K562 (cell line): ENCODE data around the gene ZNF143. TPM values are rescaled to one million over a fixed set of nuclear protein-coding genes. Genes with fewer than 3 reads are reported as not detected.

Experiments used
- ATAC-seq: fragments of 200-7000 bp; cut with Tn5 transposase; 3 replicates; pipeline ENCODE4 v1.9.1; 2020; ENCODE audit warnings: moderate library complexity
- BruUV-seq: library from RNA; stranded (reverse); fragments of 400-500 nt; replicated peaks from 2 replicates; lab custom pipeline; 2021; lab: Mats Ljungman, UMichigan
- CTCF ChIA-PET: fragments of 300-600 bp; formaldehyde crosslinking; extraction: SDS; loops from one replicate; lab custom pipeline; 2021; ENCODE audit warnings: low intra/inter-chr PET ratio; lab: Yijun Ruan, JAX
- POLR2A ChIA-PET: fragments of 300-600, 350-650 bp; sonication (Branson Sonifier 250); formaldehyde crosslinking; extraction: SDS; loops from one replicate; lab custom pipeline; 2021; ENCODE audit warnings: antibody characterized with exemption, inconsistent platforms; lab: Yijun Ruan, JAX
- DNase-seq, 4 experiments: peaks; one replicate each; pipeline versions ENCODE4 v3.0.0 to v3.0.0-alpha.2; 2011 to 2018; ENCODE audit warnings: low spot score in 3 of 4, mixed read lengths in 3 of 4; ENCODE audit errors: extremely low read depth in 1 of 4
- FAIRE-seq: peaks from 2 replicates; lab custom pipeline; 2011; peaks lifted over from hg19 to GRCh38; lab: Jason Lieb, UNC
- H2AFZ ChIP-seq: 2 replicates; pipeline ENCODE4 v1.6.0; 2011; ENCODE audit warnings: low read depth, low read length, control low read depth, inconsistent platforms
- H3K27ac ChIP-seq: fragments of 200-600 bp; 3 replicates; pipeline ENCODE4 v1.8.0; 2011; ENCODE audit warnings: low read depth, mild to moderate bottlenecking, control low read depth, inconsistent platforms, low read length, moderate library complexity, mixed read lengths; ENCODE audit errors: extremely low read depth
- H3K27me3 ChIP-seq, 2 experiments: fragments of 300-600 bp in 1 of 2; 2 replicates in 1 of 2; 3 replicates in 1 of 2; pipeline versions ENCODE4 v1.6.0 to v1.8.0; 2011; ENCODE audit warnings: inconsistent platforms in 2 of 2, low read length in 2 of 2, mild to moderate bottlenecking in 1 of 2, mixed read lengths in 1 of 2, moderate library complexity in 1 of 2; ENCODE audit not compliant: control insufficient read depth in 2 of 2, insufficient read depth in 2 of 2
- H3K36me3 ChIP-seq: fragments of 300-600 bp; 3 replicates; pipeline ENCODE4 v1.8.0; 2011; ENCODE audit warnings: mild to moderate bottlenecking, low read length, inconsistent platforms; ENCODE audit not compliant: control insufficient read depth, insufficient read depth
- H3K4me1 ChIP-seq, 2 experiments: fragments of 200-600 bp in 1 of 2; replicated peaks in 1 of 2; 2 replicates in 1 of 2; 3 replicates in 1 of 2; pipeline versions ENCODE4 v1.5.1 to v1.8.0; 2011; ENCODE audit warnings: inconsistent platforms in 2 of 2, low read length in 2 of 2, mild to moderate bottlenecking in 1 of 2, mixed read lengths in 1 of 2, moderate library complexity in 1 of 2; ENCODE audit not compliant: control insufficient read depth in 2 of 2, insufficient read depth in 2 of 2
- H3K4me2 ChIP-seq: 2 replicates; pipeline ENCODE4 v1.6.1; 2011; ENCODE audit warnings: low read length, control low read depth, inconsistent platforms, mixed read lengths; ENCODE audit not compliant: insufficient read depth
- H3K4me3 ChIP-seq: fragments of 200-600 bp; sonication (generic), shearing (Covaris generic); 2 replicates; pipeline ENCODE4 v1.5.1; 2016; ENCODE audit warnings: control low read depth, inconsistent platforms
- H3K79me2 ChIP-seq: fragments of 200-600 bp; 3 replicates; pipeline ENCODE4 v1.8.0; 2011; ENCODE audit warnings: low read length, inconsistent platforms; ENCODE audit not compliant: control insufficient read depth, insufficient read depth
- H3K9ac ChIP-seq, 2 experiments: 2 replicates each; pipeline versions ENCODE4 v1.6.0 to v1.6.1; 2011; ENCODE audit warnings: low read depth in 2 of 2, low read length in 2 of 2, control low read depth in 1 of 2, inconsistent platforms in 1 of 2, mild to moderate bottlenecking in 1 of 2, mixed read lengths in 1 of 2; ENCODE audit not compliant: insufficient read depth in 1 of 2
- H3K9me1 ChIP-seq: one replicate; pipeline ENCODE4 v1.6.0; 2011; ENCODE audit warnings: inconsistent platforms, mild to moderate bottlenecking, low read length, moderate library complexity; ENCODE audit not compliant: control insufficient read depth, insufficient read depth
- H3K9me3 ChIP-seq: replicated peaks from 2 replicates; pipeline ENCODE4 v1.5.1; 2011; ENCODE audit warnings: low read depth, low read length, inconsistent platforms; ENCODE audit not compliant: control insufficient read depth, insufficient read depth
- H4K20me1 ChIP-seq: replicated peaks from 2 replicates; pipeline ENCODE4 v1.6.1; 2011; ENCODE audit warnings: low read length, inconsistent platforms, mixed read lengths; ENCODE audit not compliant: control insufficient read depth, insufficient read depth
- ARID1B ChIP-seq: fragments of 450-650 bp; IDR thresholded peaks from 2 replicates; pipeline ENCODE4 v1.6.1; 2016; ENCODE audit warnings: antibody characterized with exemption, mild to moderate bottlenecking, inconsistent platforms
- JUND ChIP-seq, 2 experiments: IDR thresholded peaks; 2 replicates in 1 of 2; 3 replicates in 1 of 2; pipeline ENCODE4 v1.6.1; 2011; ENCODE audit warnings: borderline replicate concordance in 2 of 2, low read depth in 2 of 2, low read length in 2 of 2, improper control_type of control experiment in 1 of 2, missing biosample characterization in 1 of 2, missing genetic modification characterization in 1 of 2, missing genetic modification reagents in 1 of 2
- MGA ChIP-seq: fragments of 450-650 bp; IDR thresholded peaks from 2 replicates; pipeline ENCODE4 v1.6.1; 2016; ENCODE audit warnings: mild to moderate bottlenecking, moderate library complexity
- MYBL2 ChIP-seq, 2 experiments: fragments of 450-650 bp in 1 of 2; sonication (generic) in 1 of 2; formaldehyde crosslinking in 1 of 2; IDR thresholded peaks; 2 replicates each; pipeline versions ENCODE4 v1.6.1 to v1.8.1; 2017 to 2022; ENCODE audit warnings: borderline replicate concordance in 1 of 2, inconsistent platforms in 1 of 2, low read depth in 1 of 2, mild to moderate bottlenecking in 1 of 2, missing genetic modification reagents in 1 of 2, moderate library complexity in 1 of 2
- NFRKB ChIP-seq: fragments of 450-650 bp; IDR thresholded peaks from 2 replicates; pipeline ENCODE4 v1.6.1; 2016; ENCODE audit warnings: low read depth
- RUNX1 ChIP-seq: sonication (generic); IDR thresholded peaks from 2 replicates; pipeline ENCODE4 v1.6.1; 2016; ENCODE audit warnings: antibody characterized with exemption, low read depth
- ZNF316 ChIP-seq: fragments of 450-650 bp; IDR thresholded peaks from 2 replicates; pipeline ENCODE4 v1.6.1; 2016
- ZSCAN29 ChIP-seq: fragments of 450-650 bp; IDR thresholded peaks from 2 replicates; pipeline ENCODE4 v1.6.1; 2017
- WGBS: fragments of 100-300 bp; shearing (Covaris generic); methylation state at CpG from one replicate; pipeline ENCODE4 v1.1.6; 2016; ENCODE audit warnings: low coverage, mixed read lengths; ENCODE audit not compliant: insufficient coverage; ENCODE audit errors: missing lambda C conversion rate; 5-methylcytosine and 5-hydroxymethylcytosine counted together
- in situ Hi-C: fragments of 300-500 bp; cut with MboI; formaldehyde crosslinking; loops from 4 replicates; pipeline ENCODE4 v1.15.0; 2018; ENCODE audit warnings: inconsistent platforms, mixed read lengths
- intact Hi-C: fragments of 100-400 bp; cut with micrococcal nuclease; formaldehyde crosslinking; loops from 2 replicates; pipeline ENCODE4 v1.14.2; 2022
- polyA plus RNA-seq, 8 experiments: library from polyadenylated mRNA; depleted of rRNA in 4 of 8; stranded (reverse) in 5 of 8; unstranded in 3 of 8; fragments of >200 nt; fragmentation: Nextera tagmentation in 2 of 8; fragmentation: Illumina TruSeq in 1 of 8; extraction: Ambion mirVana in 2 of 8; extraction: Trizol in 1 of 8; gene quantifications; 2 replicates each; pipeline versions ENCODE4 v1.2.1 to v1.2.3, GENCODE V29; 2011 to 2014; ENCODE audit warnings: inconsistent platforms in 1 of 8, missing spikeins in 1 of 8
- total RNA-seq, 7 experiments: library from RNA; depleted of rRNA in 6 of 7; stranded (reverse); fragments of >200 nt in 6 of 7; fragmentation: Illumina TruSeq in 2 of 7; extraction: Trizol in 2 of 7; gene quantifications; 2 replicates each; pipeline versions ENCODE4 v1.2.1 to v1.2.3, GENCODE V29; 2011 to 2021; ENCODE audit warnings: low replicate concordance in 1 of 7

The ZNF143 gene
- total and polyA plus RNA-seq, 9 of the 15 experiments (the other 6 are each of a cell fraction or from before 2014, with no cell fraction given), result 18.4 to 58.5 (median 27.1) TPM

- Histone ChIP-seq H3K4me1 (peaks cover 13 to 15% of the 10 kb centered on the region in 2 experiments; a peak in 4 of 5 replicates), H2AFZ (peak overlapping the region; percentile 62), H3K9me1 (no peaks in the 10 kb centered on the region), H3K4me3 (no peak overlapping the region; the same call in 1 of the 2 replicates), H3K9me3 (no peaks in the 10 kb centered on the region), H3K4me2 (peak overlapping the region; percentile 74), H4K20me1 (no peaks in the 10 kb centered on the region), H3K36me3 (0 out of 3 replicates have a peak, but pooled peaks cover 3% of the 10 kb centered on the region), H3K79me2 (peaks cover 68% of the 10 kb centered on the region), H3K9ac (peak overlapping the region in 1 of 2 experiments; percentile 93; a peak in 2 of 4 replicates), H3K27ac (peak overlapping the region; percentile 48), H3K27me3 (no peaks in the 10 kb centered on the region)
- intact Hi-C loops, result loop anchor here (5.0 to 10.0 kb wide), 2 partner anchors 112 to 149 kb away; partner anchors contain the start of gene WEE1
- 54% methylated on average over 8 of the region's 8 CpGs for WGBS
- no TSS peak for BruUV-seq
- POLR2A ChIA-PET, result interaction anchor here (0.6 to 2.7 kb wide), 4 partner anchors 79 to 841 kb away, joined by 3 to 7 read pairs (median 5); partner anchors contain the start of gene IPO7
- peak; percentile 35 for FAIRE-seq
- CTCF ChIA-PET, result no interaction called here
- peak in 1 of 4 experiments; percentile 38 for DNase-seq
- in situ Hi-C loops, result no loop called here
- ATAC-seq, result no peak
- TF ChIP-seq MYBL2 (IDR thresholded peaks at IDR 0.05; ENCODE audit: low read depth) (0 out of 2 replicates have a peak, but pooled peaks have one; percentile 6), MYBL2 (CRISPR knock-in tag; IDR thresholded peaks at IDR 0.05; ENCODE audit: borderline replicate concordance) (no peak), ZNF316 (peak; percentile 99), ZSCAN29 (no peak), MGA (0 out of 2 replicates have a peak, but pooled peaks have one; percentile 12), JUND (IDR thresholded peaks at IDR 0.05; ENCODE audit: borderline replicate concordance, low read depth, low read length) (peak; percentile 9; the same call in 1 of the 2 replicates), JUND (tag; IDR thresholded peaks at IDR 0.05; ENCODE audit: borderline replicate concordance, low read depth, low read length) (0 out of 3 replicates have a peak, but pooled peaks have one; percentile 57), ARID1B (0 out of 2 replicates have a peak, but pooled peaks have one; percentile 37), RUNX1 (no peak), NFRKB (0 out of 2 replicates have a peak, but pooled peaks have one; percentile 3)
These were observed 2.2 kb downstream of the ZNF143 start for GRCh38 chr11:9462806-9463537.
